A549 (cell line): Measurements from ENCODE around the gene SUFU. TPM values are rescaled to one million over a fixed set of nuclear protein-coding genes. Genes with fewer than 3 reads are reported as not detected.

Experiments used
- ATAC-seq, 2 experiments: fragments of 200-7000 bp in 1 of 2; fragments of >200 bp in 1 of 2; cut with Nextera tagmentation in 1 of 2; cut with Tn5 transposase in 1 of 2; 3 replicates each; pipeline versions ENCODE4 v1.8.0 to v1.9.1; 2018 to 2020; ENCODE audit warnings: mild to moderate bottlenecking in 1 of 2, moderate library complexity in 1 of 2
- CTCF ChIA-PET: fragments of 300-600 bp; sonication (Branson Sonifier 250); formaldehyde crosslinking; extraction: SDS; loops from one replicate; lab custom pipeline; 2021; ENCODE audit warnings: antibody characterized with exemption, inconsistent platforms; lab: Yijun Ruan, JAX
- POLR2A ChIA-PET: fragments of 350-600 bp; formaldehyde crosslinking; extraction: SDS; loops from one replicate; lab custom pipeline; 2021; ENCODE audit warnings: antibody characterized with exemption, inconsistent platforms; lab: Yijun Ruan, JAX
- DNase-seq, 2 experiments: peaks; one replicate each; pipeline versions ENCODE4 v3.0.0 to v3.0.0-alpha.2; 2011 to 2016; ENCODE audit warnings: low read depth in 1 of 2, low spot score in 1 of 2
- FAIRE-seq: peaks from 2 replicates; lab custom pipeline; 2011; peaks lifted over from hg19 to GRCh38; lab: Jason Lieb, UNC
- H3K27ac ChIP-seq, 2 experiments: fragments of >200 bp; sonication (Bioruptor Twin); formaldehyde crosslinking; 3 replicates each; pipeline ENCODE4 v1.5.1; 2016 to 2017
- H3K4me1 ChIP-seq: fragments of >200 bp; sonication (Bioruptor Twin); formaldehyde crosslinking; 3 replicates; pipeline ENCODE4 v1.6.1; 2016
- H3K4me2 ChIP-seq: fragments of >200 bp; sonication (Bioruptor Twin); formaldehyde crosslinking; 3 replicates; pipeline ENCODE4 v1.6.1; 2016
- H3K4me3 ChIP-seq: fragments of >200 bp; sonication (Bioruptor Twin); formaldehyde crosslinking; 3 replicates; pipeline ENCODE4 v1.5.1; 2016
- H3K9me3 ChIP-seq: fragments of >200 bp; sonication (Bioruptor Twin); formaldehyde crosslinking; 3 replicates; pipeline ENCODE4 v1.6.1; 2016
- CBX2 ChIP-seq: fragments of 200-600 bp; sonication (generic); IDR thresholded peaks from 2 replicates; pipeline ENCODE4 v1.6.1; 2016; ENCODE audit warnings: low read depth, mild to moderate bottlenecking, borderline replicate concordance
- CHD4 ChIP-seq: fragments of 200-600 bp; sonication (generic); IDR thresholded peaks from 2 replicates; pipeline ENCODE4 v1.6.1; 2016; ENCODE audit warnings: antibody characterized with exemption, mild to moderate bottlenecking, borderline replicate concordance
- EHMT2 ChIP-seq: fragments of 200-600 bp; sonication (generic); IDR thresholded peaks from 2 replicates; pipeline ENCODE4 v1.6.1; 2016; ENCODE audit warnings: antibody characterized with exemption, low read depth, mild to moderate bottlenecking, moderate library complexity
- EP300 ChIP-seq, 2 experiments: fragments of >200 bp; sonication (Bioruptor Twin); formaldehyde crosslinking; IDR thresholded peaks; 2 replicates in 1 of 2; 3 replicates in 1 of 2; pipeline ENCODE4 v1.6.1; 2016 to 2017
- ESRRA ChIP-seq: fragments of 150-350 bp; IDR thresholded peaks from 2 replicates; pipeline ENCODE4 v1.6.1; 2014; ENCODE audit warnings: mild to moderate bottlenecking, low read length, borderline replicate concordance
- FOXS1 ChIP-seq: fragments of 250-450 bp; sonication (Bioruptor Pico); IDR thresholded peaks from 2 replicates; pipeline ENCODE4 v1.5.0; 2020; ENCODE audit warnings: mild to moderate bottlenecking, moderate library complexity
- HEYL ChIP-seq: fragments of 250-450 bp; sonication (Bioruptor Pico); IDR thresholded peaks from 2 replicates; pipeline ENCODE4 v1.8.0; 2021; ENCODE audit warnings: mild to moderate bottlenecking, moderate library complexity
- HOXA7 ChIP-seq: fragments of 250-450 bp; sonication (Bioruptor Pico); IDR thresholded peaks from 2 replicates; pipeline ENCODE4 v1.5.0; 2020; ENCODE audit warnings: mild to moderate bottlenecking, moderate library complexity
- HOXB5 ChIP-seq: fragments of 250-450 bp; sonication (Bioruptor Pico); IDR thresholded peaks from 2 replicates; pipeline ENCODE4 v1.5.0; 2020; ENCODE audit warnings: mild to moderate bottlenecking, moderate library complexity
- JUN ChIP-seq, 2 experiments: fragments of >200 bp; sonication (Bioruptor Twin); formaldehyde crosslinking; IDR thresholded peaks; 2 replicates in 1 of 2; 3 replicates in 1 of 2; pipeline ENCODE4 v1.6.1; 2016 to 2017
- MAZ ChIP-seq: fragments of 150-350 bp; IDR thresholded peaks from 2 replicates; pipeline ENCODE4 v1.6.1; 2014; ENCODE audit warnings: antibody characterized with exemption, low read depth, low read length, borderline replicate concordance
- NPAS2 ChIP-seq: fragments of 250-450 bp; sonication (Bioruptor Pico); IDR thresholded peaks from 2 replicates; pipeline ENCODE4 v1.8.0; 2022; ENCODE audit warnings: mild to moderate bottlenecking, moderate library complexity, borderline replicate concordance
- PHF8 ChIP-seq: fragments of 200-600 bp; sonication (generic); IDR thresholded peaks from 2 replicates; pipeline ENCODE4 v1.6.1; 2016; ENCODE audit warnings: low read depth, mild to moderate bottlenecking, antibody characterized with exemption, moderate library complexity, borderline replicate concordance
- POLR2AphosphoS2 ChIP-seq: conservative IDR thresholded peaks from 2 replicates; pipeline ENCODE4 v1.6.1; 2012; ENCODE audit warnings: low read length, improper control_type of control experiment, inconsistent platforms
- RARB ChIP-seq: fragments of 250-450 bp; sonication (Bioruptor Pico); IDR thresholded peaks from 2 replicates; pipeline ENCODE4 v1.8.0; 2021; ENCODE audit warnings: mild to moderate bottlenecking, moderate library complexity
- RNF2 ChIP-seq: fragments of 200-600 bp; sonication (generic); IDR thresholded peaks from 2 replicates; pipeline ENCODE4 v1.6.1; 2016; ENCODE audit warnings: low read depth, mild to moderate bottlenecking, antibody characterized with exemption, moderate library complexity, borderline replicate concordance
- TFCP2L1 ChIP-seq: fragments of 250-450 bp; sonication (Bioruptor Pico); IDR thresholded peaks from 2 replicates; pipeline ENCODE4 v1.5.0; 2021; ENCODE audit warnings: mild to moderate bottlenecking
- TP53 ChIP-seq: fragments of 250-450 bp; sonication (Bioruptor Pico); IDR thresholded peaks from 2 replicates; pipeline ENCODE4 v1.5.0; 2021; ENCODE audit warnings: mild to moderate bottlenecking, moderate library complexity
- ZSCAN20 ChIP-seq: fragments of 250-450 bp; sonication (Bioruptor Pico); IDR thresholded peaks from 2 replicates; pipeline ENCODE4 v1.8.0; 2022; ENCODE audit warnings: mild to moderate bottlenecking, moderate library complexity
- WGBS: methylation state at CpG from one replicate; pipeline ENCODE4 v1.1.6; 2017; ENCODE audit errors: missing lambda C conversion rate; 5-methylcytosine and 5-hydroxymethylcytosine counted together
- polyA plus RNA-seq, 4 experiments: library from polyadenylated mRNA; depleted of rRNA in 3 of 4; stranded (reverse); fragments of >200 nt; fragmentation: RNase III in 1 of 4; extraction: RNeasy Plus Mini Kit Qiagen cat#74134 plus additional on column Dnase treatment in 1 of 4; gene quantifications; 2 replicates in 3 of 4; 3 replicates in 1 of 4; pipeline ENCODE4 v1.2.3, GENCODE V29; 2011 to 2017
- TF ChIP-seq, protein P1 (sequence below): IDR thresholded peaks from 2 replicates; pipeline ENCODE4 v1.6.1; 2012
- TF ChIP-seq, protein P2 (sequence below): fragments of 150-350 bp; IDR thresholded peaks from 2 replicates; pipeline ENCODE4 v1.6.1; 2014; ENCODE audit warnings: low read depth, mild to moderate bottlenecking, low read length
- TF ChIP-seq, protein P3 (sequence below): IDR thresholded peaks from 2 replicates; pipeline ENCODE4 v1.6.1; 2012; ENCODE audit warnings: low read depth, borderline replicate concordance

The SUFU gene
- polyA plus RNA-seq, 2 of the 4 experiments (the other 2 are of a cell fraction): 3.7 to 5.5 TPM

DNA sequence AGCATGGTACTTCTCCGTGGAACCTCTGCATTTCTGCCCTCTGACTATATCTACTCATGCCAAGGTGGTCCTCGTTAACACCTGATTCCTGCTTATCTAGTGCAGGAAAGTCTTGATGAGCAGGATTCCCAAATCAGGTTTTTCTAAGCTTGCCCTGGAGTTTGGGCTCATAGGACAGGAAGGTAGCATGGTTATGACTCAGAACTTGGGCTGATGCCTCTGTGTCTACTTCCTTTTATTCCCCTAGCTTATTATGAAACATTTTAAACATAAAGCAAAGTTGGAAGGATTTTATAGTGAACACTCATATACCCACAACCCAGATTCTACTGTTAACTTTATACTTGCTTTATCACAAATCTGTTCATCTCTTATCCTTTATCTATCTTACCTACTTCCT, 5.6 kb downstream of the SUFU start:
- peaks cover 8% of the 10 kb centered on the region; the same call in 2 of the 3 replicates for H3K4me1 ChIP-seq
- no peak for ATAC-seq
- H3K27ac ChIP-seq: no peak overlapping the region
- ChIA-PET CTCF (interaction anchor here (0.8 to 6.5 kb wide), 5 partner anchors 9 to 87 kb away, joined by 3 to 51 read pairs (median 4); no protein-coding TSS in a partner anchor), POLR2A (no interaction called here)
- H3K9me3 ChIP-seq: no peaks in the 10 kb centered on the region
- no peak for TF ChIP-seq HOXA7
- TF ChIP-seq, protein P1, sequence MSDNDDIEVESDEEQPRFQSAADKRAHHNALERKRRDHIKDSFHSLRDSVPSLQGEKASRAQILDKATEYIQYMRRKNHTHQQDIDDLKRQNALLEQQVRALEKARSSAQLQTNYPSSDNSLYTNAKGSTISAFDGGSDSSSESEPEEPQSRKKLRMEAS: no peak
- TF ChIP-seq CBX2: no peak
- no peak for TF ChIP-seq EP300 (IDR thresholded peaks at IDR 0.05)
- TF ChIP-seq ZSCAN20 (CRISPR knock-in tag): no peak
- TF ChIP-seq NPAS2 (CRISPR knock-in tag): no peak
- TF ChIP-seq TP53 (CRISPR knock-in tag): no peak
- no peak for TF ChIP-seq TFCP2L1 (CRISPR knock-in tag)
- no peak for TF ChIP-seq CHD4
- TF ChIP-seq FOXS1 (CRISPR knock-in tag): no peak
- H3K4me3 ChIP-seq: no peak overlapping the region
- WGBS: 69% methylated on average over 2 of the region's 2 CpGs
- no peak for DNase-seq
- H3K4me2 ChIP-seq: no peak overlapping the region
- FAIRE-seq: no peak

DNA sequence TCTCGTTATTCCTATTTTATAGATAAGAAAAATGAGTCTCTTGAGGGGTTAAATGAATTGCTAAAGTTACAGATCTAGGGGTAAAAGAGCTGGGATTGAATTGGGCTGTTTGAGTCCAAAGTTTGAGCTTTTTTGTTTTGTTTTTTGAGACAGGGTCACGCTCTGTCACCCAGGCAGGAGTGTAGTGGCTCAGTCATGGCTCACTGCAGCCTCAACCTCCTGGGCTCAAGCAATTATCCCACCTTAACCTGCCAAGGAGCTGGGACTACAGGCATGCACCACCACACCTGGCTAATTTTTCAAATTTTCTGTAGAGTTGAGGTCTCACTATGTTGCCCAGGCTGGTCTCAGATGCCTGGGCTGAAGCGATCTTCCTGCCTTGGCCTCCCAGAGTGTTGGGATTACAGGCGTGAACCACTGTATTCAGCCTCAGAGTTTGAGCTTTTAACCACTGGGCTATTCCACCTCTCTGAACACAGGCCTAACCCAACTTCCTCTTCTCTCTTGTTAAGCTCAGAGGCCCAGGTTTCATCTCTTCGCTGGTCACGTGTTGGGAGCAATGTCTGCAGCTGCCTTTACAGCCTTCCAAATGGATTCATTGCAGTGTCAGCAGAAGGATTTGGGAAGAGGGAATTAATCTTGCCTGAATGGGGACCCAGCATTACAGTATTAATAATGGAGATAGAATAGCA, 8.0 kb downstream of the SUFU start:
- Histone ChIP-seq H3K9me3 (no peaks in the 10 kb centered on the region), H3K27ac (no peak overlapping the region), H3K4me3 (no peak overlapping the region), H3K4me1 (0 out of 3 replicates have a peak, but pooled peaks cover 3% of the 10 kb centered on the region), H3K4me2 (no peak overlapping the region)
- ATAC-seq: no peak
- DNase-seq: no peak
- FAIRE-seq: no peak
- 91% methylated on average over 6 of the region's 6 CpGs for WGBS
- POLR2A ChIA-PET: no interaction called here
- CTCF ChIA-PET: interaction anchor here (1.1 to 6.5 kb wide), 3 partner anchors 61 to 133 kb away, joined by 3 to 51 read pairs (median 3); partner anchors contain the start of gene TRIM8
- no peak for TF ChIP-seq ESRRA
- no peak for TF ChIP-seq CBX2
- no peak for TF ChIP-seq RARB (CRISPR knock-in tag)
- no peak for TF ChIP-seq EP300 (IDR thresholded peaks at IDR 0.05)
- TF ChIP-seq EHMT2: no peak
- no peak for TF ChIP-seq HEYL (CRISPR knock-in tag)
- no peak for TF ChIP-seq ZSCAN20 (CRISPR knock-in tag)

DNA sequence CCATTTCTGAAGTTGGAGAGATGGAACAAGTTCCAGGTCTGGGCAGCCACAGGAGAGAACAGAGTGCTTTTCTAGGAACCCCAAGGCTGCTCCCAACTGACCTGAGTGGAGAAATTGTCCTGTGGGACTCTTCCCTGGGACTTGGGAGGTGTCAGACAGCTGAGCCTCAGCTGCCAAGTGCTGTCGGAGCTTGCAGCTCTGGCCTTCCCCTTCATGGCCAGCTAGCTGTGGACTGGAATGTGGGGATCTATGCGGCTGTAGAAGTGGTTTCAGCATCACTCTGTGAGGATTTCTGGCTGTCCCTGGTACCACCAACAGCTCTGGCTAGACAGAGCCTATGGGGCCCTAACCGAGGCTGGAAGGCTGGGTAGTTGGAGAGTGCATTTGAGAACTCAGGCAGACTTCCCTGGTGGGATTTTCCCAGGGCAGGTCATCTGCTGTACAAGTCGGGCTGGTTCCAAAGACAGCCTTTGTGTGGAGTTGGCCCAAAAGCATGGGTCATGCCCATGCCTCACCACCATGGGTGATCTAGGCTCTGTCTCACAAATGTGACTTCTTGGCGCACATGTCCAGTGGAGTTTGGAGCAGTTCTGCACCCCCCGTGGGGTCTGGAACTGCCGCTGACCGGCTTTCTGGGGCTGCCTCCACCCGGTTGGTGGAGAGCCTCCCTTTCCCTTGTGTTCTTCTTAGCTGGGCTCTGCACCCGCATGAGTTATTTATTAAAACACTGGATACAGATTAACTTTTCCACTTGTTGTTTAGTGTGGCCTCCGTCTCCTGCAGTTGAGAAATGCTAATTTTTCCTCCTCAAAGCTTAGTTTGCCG, 10.9 kb downstream of the SUFU start:
- POLR2A ChIA-PET: interaction anchor here (0.7 kb wide), 2 partner anchors 10 to 30 kb away, joined by 3 to 7 read pairs; no protein-coding TSS in a partner anchor
- 89% methylated on average over 12 of the region's 12 CpGs for WGBS

DNA sequence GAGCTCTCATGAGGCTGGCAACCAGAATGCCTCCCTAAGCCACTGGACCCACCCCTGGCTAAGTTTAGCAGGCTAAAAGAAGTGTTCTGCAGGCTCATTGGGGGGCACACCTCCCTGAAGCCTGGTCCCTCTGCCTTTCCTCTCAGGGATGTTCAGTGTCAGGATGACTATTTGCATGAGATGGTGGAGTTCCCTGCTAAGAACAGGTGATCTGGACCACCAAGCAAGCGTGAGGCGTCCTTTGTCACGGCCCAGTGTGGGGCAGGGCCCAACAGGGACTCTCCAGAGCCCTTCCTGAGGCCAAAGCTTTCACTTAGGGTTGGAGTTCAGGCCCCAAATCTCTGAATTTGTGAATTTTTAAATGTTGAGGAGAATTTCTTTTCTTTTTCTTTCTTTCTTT, 12.0 kb downstream of the SUFU start:
- no peak overlapping the region for H3K27ac ChIP-seq
- CTCF ChIA-PET: interaction anchor here (0.7 to 2.3 kb wide), 4 partner anchors 11 to 68 kb away, joined by 4 to 12 read pairs (median 4); partner anchors contain the start of gene SUFU
- POLR2A ChIA-PET: no interaction called here
- no peak overlapping the region for H3K4me2 ChIP-seq
- H3K4me1 ChIP-seq: no peaks in the 10 kb centered on the region
- WGBS: 90% methylated on average over 3 of the region's 3 CpGs
- FAIRE-seq (no peak), ATAC-seq (no peak), DNase-seq (no peak)
- no peaks in the 10 kb centered on the region for H3K9me3 ChIP-seq
- no peak overlapping the region for H3K4me3 ChIP-seq
- no peak for TF ChIP-seq HOXB5
- TF ChIP-seq MAZ: no peak
- TF ChIP-seq, protein P2, sequence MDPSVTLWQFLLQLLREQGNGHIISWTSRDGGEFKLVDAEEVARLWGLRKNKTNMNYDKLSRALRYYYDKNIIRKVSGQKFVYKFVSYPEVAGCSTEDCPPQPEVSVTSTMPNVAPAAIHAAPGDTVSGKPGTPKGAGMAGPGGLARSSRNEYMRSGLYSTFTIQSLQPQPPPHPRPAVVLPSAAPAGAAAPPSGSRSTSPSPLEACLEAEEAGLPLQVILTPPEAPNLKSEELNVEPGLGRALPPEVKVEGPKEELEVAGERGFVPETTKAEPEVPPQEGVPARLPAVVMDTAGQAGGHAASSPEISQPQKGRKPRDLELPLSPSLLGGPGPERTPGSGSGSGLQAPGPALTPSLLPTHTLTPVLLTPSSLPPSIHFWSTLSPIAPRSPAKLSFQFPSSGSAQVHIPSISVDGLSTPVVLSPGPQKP: no peak
- no peak for TF ChIP-seq ZSCAN20 (CRISPR knock-in tag)
- no peak for TF ChIP-seq HOXA7
- no peak for TF ChIP-seq JUN (IDR thresholded peaks at IDR 0.05)
- TF ChIP-seq POLR2AphosphoS2: no peak
- TF ChIP-seq EP300 (IDR thresholded peaks at IDR 0.05): no peak
- no peak for TF ChIP-seq PHF8
- TF ChIP-seq RNF2: no peak
- TF ChIP-seq, protein P3, sequence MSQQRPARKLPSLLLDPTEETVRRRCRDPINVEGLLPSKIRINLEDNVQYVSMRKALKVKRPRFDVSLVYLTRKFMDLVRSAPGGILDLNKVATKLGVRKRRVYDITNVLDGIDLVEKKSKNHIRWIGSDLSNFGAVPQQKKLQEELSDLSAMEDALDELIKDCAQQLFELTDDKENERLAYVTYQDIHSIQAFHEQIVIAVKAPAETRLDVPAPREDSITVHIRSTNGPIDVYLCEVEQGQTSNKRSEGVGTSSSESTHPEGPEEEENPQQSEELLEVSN: no peak

More for the DNA sequence above, 10.9 kb downstream of the SUFU start:
- FAIRE-seq: no peak
- H3K9me3 ChIP-seq: no peaks in the 10 kb centered on the region
- H3K4me2 ChIP-seq: no peak overlapping the region
- TF ChIP-seq, protein P1: no peak
- TF ChIP-seq EHMT2: no peak
- no peaks in the 10 kb centered on the region for H3K4me1 ChIP-seq
- H3K4me3 ChIP-seq: no peak overlapping the region
- H3K27ac ChIP-seq: no peak overlapping the region
- no peak for ATAC-seq
- DNase-seq: no peak
- CTCF ChIA-PET: interaction anchor here (0.6 to 2.3 kb wide), 3 partner anchors 8 to 69 kb away, joined by 3 to 12 read pairs (median 4); partner anchors contain the start of gene SUFU
